H1 (cell line): ENCODE data around the gene PIGK.

ENCODE experiments used
- YY1 ChIP-seq: IDR thresholded peaks from 2 replicates; pipeline ENCODE4 v1.6.1; 2011; ENCODE audit warnings: low read depth, mild to moderate bottlenecking, low read length
- TF ChIP-seq, protein P1 (sequence below), 3 experiments: IDR thresholded peaks; 1 replicate in 2 of 3; 2 replicates in 1 of 3; pipeline versions ENCODE4 v1.5.1 to v1.6.1; 2011; ENCODE audit warnings: low read length in 3 of 3, mild to moderate bottlenecking in 3 of 3, inconsistent platforms in 2 of 3, low read depth in 1 of 3, moderate library complexity in 1 of 3; ENCODE audit not compliant: insufficient read depth in 1 of 3; ENCODE audit errors: control extremely low read depth in 1 of 3

DNA sequence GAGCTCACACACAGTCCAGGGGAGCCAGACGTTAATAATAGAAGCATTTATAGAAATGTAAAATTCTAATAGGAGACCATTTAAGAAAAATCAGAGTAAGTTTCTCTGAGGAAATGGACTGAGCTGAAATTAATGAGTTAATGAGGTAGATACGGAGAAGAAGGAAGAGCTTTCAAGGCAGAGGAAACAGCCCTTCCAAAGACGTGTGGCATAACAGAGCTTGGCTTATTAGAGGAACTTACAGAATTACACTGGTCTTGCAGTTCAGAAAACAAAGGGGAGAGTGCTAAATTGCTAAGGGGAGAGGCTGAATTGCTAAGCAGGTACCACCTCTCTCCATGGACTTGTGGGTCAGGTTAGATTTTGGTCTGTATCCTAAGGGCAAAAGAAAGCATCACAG is 8.2 kb upstream of the PIGK start:
- TF ChIP-seq, protein P1, sequence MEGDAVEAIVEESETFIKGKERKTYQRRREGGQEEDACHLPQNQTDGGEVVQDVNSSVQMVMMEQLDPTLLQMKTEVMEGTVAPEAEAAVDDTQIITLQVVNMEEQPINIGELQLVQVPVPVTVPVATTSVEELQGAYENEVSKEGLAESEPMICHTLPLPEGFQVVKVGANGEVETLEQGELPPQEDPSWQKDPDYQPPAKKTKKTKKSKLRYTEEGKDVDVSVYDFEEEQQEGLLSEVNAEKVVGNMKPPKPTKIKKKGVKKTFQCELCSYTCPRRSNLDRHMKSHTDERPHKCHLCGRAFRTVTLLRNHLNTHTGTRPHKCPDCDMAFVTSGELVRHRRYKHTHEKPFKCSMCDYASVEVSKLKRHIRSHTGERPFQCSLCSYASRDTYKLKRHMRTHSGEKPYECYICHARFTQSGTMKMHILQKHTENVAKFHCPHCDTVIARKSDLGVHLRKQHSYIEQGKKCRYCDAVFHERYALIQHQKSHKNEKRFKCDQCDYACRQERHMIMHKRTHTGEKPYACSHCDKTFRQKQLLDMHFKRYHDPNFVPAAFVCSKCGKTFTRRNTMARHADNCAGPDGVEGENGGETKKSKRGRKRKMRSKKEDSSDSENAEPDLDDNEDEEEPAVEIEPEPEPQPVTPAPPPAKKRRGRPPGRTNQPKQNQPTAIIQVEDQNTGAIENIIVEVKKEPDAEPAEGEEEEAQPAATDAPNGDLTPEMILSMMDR (IDR thresholded peaks at IDR 0.05; ENCODE audit: control extremely low read depth in 1 of 3, insufficient read depth in 1 of 3, low read depth in 1 of 3, low read length in 3 of 3) = no peak
- no peak for TF ChIP-seq YY1
